MG63 (cell line): ENCODE data around the gene COA1. TPM values are rescaled to one million over a fixed set of nuclear protein-coding genes. Genes with fewer than 3 reads are reported as not detected.

Experiments
- DNase-seq: peaks from one replicate; pipeline ENCODE4 v3.0.0-alpha.2; 2020
- H3K27me3 ChIP-seq: fragments of 250-450 bp; sonication (Bioruptor Pico); 2 replicates; pipeline ENCODE4 v1.5.1; 2020; ENCODE audit warnings: mild to moderate bottlenecking, moderate library complexity
- H3K36me3 ChIP-seq: fragments of 250-450 bp; sonication (Bioruptor Pico); 2 replicates; pipeline ENCODE4 v1.5.1; 2020; ENCODE audit warnings: mild to moderate bottlenecking, moderate library complexity
- H3K4me3 ChIP-seq: fragments of 250-450 bp; sonication (Bioruptor Pico); 2 replicates; pipeline ENCODE4 v1.5.1; 2020; ENCODE audit warnings: mild to moderate bottlenecking, moderate library complexity
- H3K9me3 ChIP-seq: fragments of 250-450 bp; sonication (Bioruptor Pico); 2 replicates; pipeline ENCODE4 v1.5.1; 2020; ENCODE audit warnings: mild to moderate bottlenecking, moderate library complexity
- total RNA-seq: library from RNA; depleted of rRNA; stranded (reverse); fragments of >200 nt; shearing (Covaris generic); gene quantifications from 2 replicates; pipeline ENCODE4 v1.2.3, GENCODE V29; 2014; ENCODE audit warnings: low replicate concordance

Gene COA1
- total RNA-seq, 1 experiment from 2014 or later, result 58.9 TPM

DNA sequence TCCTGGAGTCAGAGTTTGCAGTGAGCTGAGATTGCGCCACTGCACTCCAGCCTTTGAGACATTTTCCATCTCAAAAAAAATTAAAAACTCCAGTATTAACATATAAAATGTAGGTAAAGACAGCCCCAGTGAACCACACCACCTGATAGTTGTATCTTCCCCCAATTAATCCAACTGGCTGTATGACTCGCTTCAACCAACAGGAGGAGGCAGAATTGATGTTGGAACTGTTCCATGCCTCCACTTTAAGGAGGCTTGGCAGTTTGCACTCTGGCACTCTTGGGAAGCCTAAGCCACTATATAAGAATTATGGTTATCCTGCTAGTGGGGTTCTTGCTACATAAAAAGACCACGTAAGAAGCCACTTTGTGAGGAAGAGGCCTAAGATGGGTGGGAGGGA, 73.7 kb downstream of the COA1 start:
- DNase-seq, result no peak
- Histone ChIP-seq H3K9me3 (no peaks in the 10 kb centered on the region), H3K36me3 (peaks cover 22% of the 10 kb centered on the region), H3K4me3 (no peak overlapping the region), H3K27me3 (no peaks in the 10 kb centered on the region)

DNA sequence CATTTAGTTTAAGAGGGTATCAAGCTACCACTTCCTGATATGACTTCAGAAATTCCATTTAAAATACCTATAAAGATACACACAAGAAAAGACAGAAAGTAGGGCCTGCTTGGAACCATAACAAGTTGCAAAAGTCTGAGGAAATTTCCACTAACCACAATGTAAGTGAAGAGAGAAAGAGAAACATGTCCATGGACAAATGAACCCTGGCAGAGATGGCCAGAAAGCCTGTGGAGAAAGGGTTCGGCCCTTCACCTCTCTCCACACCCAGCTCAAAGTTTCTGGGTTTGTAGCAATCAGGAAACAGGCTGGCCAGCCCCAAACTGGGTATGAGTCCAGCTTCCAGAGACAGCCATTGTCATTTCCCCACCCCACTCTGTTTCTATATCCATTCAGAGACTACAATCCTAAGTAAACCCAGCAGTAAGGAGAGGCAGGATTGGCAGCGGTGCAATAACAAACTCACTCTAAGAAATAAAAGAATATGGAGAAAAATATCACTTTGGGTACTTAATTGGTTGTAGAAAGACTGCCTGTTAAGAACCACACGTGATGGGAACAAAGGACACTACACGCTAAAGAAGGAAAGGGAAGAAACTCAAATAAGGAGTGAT, 75.3 kb downstream of the COA1 start:
- DNase-seq, result no peak
- no peaks in the 10 kb centered on the region for H3K9me3 ChIP-seq
- H3K36me3 ChIP-seq, result peaks cover 34% of the 10 kb centered on the region
- H3K4me3 ChIP-seq, result no peak overlapping the region
- H3K27me3 ChIP-seq, result no peaks in the 10 kb centered on the region

DNA sequence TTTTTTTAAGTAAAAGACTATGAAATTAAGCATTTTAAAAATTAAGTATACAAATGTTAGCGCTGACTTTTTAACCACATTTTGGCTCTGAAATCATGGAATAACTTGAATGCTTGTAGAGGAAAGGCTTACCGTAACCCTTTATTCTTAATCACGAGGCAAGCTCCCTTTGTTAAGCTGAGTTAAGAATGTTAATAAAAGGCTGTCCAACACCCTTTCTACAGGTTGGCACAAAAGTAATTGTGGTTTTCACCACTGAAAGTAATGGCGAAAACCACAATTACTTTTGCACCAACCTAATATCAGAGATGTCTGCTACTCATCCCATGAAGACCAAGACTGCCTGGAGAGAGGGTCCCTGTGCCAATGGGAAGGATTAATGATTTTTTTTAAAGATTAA, 75.9 kb downstream of the COA1 start:
- H3K36me3 ChIP-seq, result peaks cover 35% of the 10 kb centered on the region
- DNase-seq, result no peak
- H3K9me3 ChIP-seq, result no peaks in the 10 kb centered on the region
- H3K27me3 ChIP-seq, result no peaks in the 10 kb centered on the region
- H3K4me3 ChIP-seq, result no peak overlapping the region

DNA sequence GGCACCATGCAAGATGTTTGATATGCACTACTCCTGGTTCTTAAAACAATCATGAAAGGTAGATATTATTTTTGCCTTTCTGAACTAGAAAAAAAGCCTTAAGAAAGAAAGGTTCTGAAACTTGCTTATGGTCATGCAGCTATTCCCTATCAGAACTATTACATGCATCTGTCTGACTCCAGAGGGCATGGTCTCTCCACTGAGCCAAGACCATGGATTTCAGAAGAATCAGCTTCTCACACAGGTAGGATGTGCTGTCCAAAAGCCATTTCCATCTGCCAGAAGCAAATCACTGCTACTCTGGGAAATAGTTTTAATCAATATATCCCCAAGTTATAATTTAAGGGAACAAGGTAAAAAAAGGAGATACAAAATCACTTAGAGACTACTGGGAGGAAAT, 77.0 kb downstream of the COA1 start:
- no peak overlapping the region for H3K4me3 ChIP-seq
- no peak for DNase-seq
- peaks cover 34% of the 10 kb centered on the region for H3K36me3 ChIP-seq
- no peaks in the 10 kb centered on the region for H3K27me3 ChIP-seq
- H3K9me3 ChIP-seq, result no peaks in the 10 kb centered on the region

DNA sequence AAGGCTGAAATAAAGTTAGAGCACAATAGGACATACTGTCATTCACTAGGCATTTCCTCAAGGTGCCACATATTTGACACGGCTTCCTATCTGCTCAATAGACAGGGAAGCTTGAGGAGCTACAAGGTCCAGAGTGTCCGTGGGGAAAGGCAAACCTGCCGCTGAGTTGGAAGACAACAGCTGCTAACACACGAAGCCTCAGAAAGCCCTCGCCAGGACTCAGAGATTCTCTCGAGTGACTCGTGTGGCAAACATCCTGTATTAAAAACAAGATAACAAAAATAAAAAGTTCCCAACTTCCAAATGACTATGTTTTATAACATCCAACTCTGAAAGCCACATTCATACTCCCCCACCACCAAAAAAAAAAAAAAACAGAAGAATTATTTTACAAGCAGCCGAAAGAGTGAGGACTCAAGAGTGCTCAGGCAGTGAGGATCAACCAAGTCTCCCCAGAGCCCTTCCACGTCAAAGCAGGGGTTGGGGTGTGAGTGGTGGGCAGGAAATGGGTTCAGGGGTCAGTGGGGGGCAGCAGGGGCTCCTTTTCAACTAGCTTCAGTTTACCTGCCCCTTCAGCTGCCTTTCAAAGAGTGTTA, 78.8 kb downstream of the COA1 start:
- H3K27me3 ChIP-seq, result no peaks in the 10 kb centered on the region
- H3K4me3 ChIP-seq, result no peak overlapping the region
- H3K9me3 ChIP-seq, result no peaks in the 10 kb centered on the region
- DNase-seq, result peak; percentile 50
- H3K36me3 ChIP-seq, result peaks cover 28% of the 10 kb centered on the region

DNA sequence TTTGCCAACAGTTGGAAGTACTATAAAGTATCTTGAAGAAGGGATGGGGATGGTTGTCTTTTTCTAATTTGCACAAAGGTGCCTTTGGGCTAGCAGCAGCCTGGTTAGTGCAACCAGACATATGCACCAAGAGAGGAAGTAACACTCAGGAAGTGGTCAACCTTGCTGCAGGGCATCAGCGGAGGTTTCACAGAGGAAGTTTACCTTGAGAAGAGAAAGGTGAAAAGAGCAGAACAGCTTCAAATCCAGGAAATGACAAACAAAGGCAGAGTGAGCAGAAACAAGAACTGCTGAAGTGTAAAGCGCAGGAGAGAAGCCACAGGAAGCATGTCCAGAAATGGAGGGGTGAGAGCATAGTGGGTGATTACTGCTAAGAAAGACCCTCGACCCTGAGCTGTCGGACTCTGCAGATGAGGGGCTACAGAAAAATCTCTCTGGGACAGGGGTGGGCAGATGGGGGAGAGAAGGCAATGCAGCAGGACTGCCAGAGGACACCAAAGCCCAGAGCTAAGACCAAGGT, 79.5 kb downstream of the COA1 start:
- H3K36me3 ChIP-seq, result peaks cover 30% of the 10 kb centered on the region
- DNase-seq, result no peak
- H3K27me3 ChIP-seq, result no peaks in the 10 kb centered on the region
- H3K9me3 ChIP-seq, result no peaks in the 10 kb centered on the region
- no peak overlapping the region for H3K4me3 ChIP-seq

DNA sequence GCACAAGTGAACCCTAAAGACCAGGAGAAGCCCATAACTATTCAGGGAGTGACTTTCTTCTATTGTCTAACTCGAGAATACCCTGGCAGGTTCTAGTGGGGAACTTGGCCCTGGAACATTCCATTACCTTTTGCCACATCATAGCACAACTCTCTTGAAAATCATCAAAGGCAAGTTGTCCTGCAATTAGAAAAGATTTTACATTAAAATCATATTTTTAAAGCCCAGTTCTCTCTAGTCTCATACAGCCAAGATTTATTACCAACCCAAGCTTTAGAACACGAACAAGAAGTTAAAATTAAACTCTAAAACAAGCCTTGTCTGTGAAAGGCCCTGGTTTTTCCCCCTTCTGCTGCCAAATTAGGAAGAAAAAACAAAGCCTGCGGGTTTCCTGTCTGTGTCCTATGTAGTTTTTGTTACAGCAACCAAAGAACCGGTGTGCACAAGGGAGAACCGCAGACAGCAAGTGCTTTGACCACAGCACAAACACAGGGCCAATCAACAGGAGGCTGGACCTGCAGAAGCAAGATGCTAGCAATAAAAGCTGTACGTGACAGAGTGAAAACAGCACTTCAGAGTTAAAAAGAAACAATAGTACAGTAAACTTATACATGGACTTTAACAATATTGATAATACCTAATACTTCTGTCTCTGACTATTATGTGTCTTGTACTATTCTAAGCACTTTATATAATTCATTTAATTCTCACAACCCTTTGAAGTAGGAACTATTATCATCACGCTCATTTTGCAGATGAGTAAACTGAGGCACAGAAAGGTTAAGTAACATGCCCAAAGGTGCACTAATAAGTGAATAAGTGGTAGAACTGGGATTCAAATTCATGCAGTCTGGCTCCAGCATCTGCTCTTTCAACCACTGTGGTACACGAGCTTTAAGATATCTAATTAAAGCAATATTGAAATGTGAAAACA, 80.6 kb downstream of the COA1 start:
- peak; percentile 17 for DNase-seq
- H3K4me3 ChIP-seq, result no peak overlapping the region
- H3K36me3 ChIP-seq, result peaks cover 36% of the 10 kb centered on the region
- no peaks in the 10 kb centered on the region for H3K9me3 ChIP-seq
- no peaks in the 10 kb centered on the region for H3K27me3 ChIP-seq

DNA sequence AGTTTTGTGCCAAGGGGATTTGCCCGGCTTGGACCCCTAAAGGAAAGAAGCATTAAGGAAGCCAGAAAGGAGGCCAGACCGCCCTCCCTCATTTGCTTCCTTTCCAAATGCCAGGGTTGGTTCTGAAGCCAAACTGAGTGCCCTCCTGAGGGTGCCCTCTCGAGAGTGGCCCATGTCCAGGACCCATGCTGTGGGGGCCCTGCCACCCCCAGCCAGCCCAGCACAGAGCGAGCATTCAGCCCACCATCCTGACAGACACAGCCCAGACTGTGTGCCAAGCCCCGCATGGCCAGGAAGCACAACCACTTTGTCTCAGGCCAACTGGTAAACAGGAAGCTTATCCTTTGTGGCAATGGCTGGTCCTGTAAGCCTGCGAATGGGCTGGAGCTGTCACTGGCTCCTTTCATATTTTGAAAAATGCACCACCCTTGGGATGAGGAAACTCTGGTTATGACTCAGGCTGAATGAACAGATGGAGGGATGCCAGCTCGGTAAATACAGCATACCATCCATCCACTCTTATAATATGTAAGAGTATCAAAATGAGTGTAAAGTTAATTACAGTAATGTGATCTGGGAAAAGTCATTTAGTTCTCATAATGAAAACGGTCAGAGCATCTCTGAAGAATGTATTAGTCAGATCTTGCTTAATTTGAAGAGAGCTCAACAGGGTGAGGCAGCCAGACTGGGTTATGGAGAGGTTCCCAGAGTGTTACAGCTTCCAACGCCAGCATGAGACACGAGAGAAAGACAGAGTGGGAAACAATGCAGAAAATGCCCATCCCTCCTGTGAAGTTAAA, 81.5 kb downstream of the COA1 start:
- peak; percentile 99 for DNase-seq
- Histone ChIP-seq H3K9me3 (no peaks in the 10 kb centered on the region), H3K4me3 (no peak overlapping the region), H3K27me3 (no peaks in the 10 kb centered on the region), H3K36me3 (peaks cover 33% of the 10 kb centered on the region)

DNA sequence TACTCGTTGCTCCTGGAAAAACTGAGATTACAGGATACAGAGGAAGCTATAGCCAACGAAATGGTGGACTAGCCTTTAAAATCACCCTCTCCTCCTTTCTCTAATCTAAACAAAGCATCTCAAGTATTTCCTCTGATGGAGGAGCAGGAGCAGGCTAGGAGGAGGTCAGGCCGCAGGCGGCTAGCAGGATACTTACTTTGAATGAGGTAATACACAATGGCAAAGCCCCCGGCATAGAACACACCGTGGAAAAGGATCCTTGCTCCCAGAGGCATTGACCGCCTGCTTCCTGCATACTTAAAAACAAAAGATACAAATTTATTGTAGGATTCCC, 82.0 kb downstream of the COA1 start:
- Histone ChIP-seq H3K36me3 (peaks cover 38% of the 10 kb centered on the region), H3K9me3 (no peaks in the 10 kb centered on the region), H3K4me3 (no peak overlapping the region; the same call in 1 of the 2 replicates), H3K27me3 (no peaks in the 10 kb centered on the region)
- DNase-seq, result peak; percentile 92

DNA sequence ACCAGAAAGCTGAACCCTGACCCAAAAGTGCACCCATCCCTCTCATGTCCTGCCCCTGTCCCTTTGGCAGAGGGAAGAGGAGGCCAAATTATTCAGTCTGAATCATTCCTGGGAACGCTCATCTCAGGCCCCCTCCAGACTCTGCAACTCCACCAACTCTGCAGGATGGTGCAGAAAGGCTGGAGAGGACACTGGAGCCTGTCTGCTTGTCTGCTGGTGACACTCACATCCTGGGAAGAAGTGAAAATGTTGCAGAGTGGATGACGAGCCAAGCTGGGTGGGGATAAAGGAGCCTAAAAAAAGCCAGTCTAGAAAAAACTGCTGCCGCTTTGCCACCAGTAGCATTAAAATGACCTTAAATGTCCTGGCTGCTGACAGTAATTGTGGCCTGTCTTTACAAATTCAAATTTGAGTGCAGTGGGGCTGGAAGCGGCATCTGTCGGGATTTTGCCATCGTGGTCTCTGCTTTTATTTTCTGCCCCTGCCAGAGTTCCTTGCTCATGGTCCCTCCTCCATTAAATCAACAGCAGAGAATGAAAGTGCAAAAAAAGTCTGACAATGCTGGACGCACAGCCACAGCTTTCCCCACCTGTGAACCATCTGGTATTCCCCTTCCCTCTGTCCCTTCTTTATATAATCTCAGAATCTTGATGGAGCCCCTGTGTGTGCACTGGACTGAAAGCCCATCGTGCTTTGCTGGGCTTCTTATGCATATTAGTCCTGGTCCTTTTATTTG, 82.6 kb downstream of the COA1 start:
- peaks cover 41% of the 10 kb centered on the region for H3K36me3 ChIP-seq
- H3K4me3 ChIP-seq, result no peak overlapping the region; the same call in 1 of the 2 replicates
- peak; percentile 78 for DNase-seq
- no peaks in the 10 kb centered on the region for H3K9me3 ChIP-seq
- no peaks in the 10 kb centered on the region for H3K27me3 ChIP-seq

DNA sequence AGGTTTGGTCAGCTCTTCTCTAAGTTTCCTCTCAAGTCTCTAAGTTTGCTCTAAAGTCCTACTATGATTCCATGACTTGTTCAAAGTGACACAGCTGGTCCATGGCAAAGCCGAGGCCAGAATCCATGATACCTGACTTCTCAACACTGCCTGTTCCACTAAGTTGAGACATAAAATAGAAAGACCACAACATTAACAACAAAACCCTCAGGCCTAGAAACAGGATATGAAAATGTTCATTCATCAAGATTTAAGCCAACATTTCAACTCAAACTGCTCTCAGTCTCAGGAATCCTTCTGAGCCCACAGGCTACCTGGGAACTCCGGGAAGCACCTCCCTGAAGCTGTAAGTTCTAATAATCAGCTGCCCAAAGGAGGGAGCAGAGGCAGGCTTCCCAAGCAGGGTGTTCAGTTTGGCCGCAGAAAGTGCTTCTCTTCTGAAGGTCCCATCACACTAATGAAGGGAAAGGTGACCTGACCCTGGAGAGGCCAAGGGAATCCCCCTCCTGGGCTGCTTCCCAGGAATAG, 83.6 kb downstream of the COA1 start:
- Histone ChIP-seq H3K4me3 (no peak overlapping the region), H3K9me3 (no peaks in the 10 kb centered on the region), H3K36me3 (peaks cover 47% of the 10 kb centered on the region), H3K27me3 (no peaks in the 10 kb centered on the region)
- DNase-seq, result no peak

DNA sequence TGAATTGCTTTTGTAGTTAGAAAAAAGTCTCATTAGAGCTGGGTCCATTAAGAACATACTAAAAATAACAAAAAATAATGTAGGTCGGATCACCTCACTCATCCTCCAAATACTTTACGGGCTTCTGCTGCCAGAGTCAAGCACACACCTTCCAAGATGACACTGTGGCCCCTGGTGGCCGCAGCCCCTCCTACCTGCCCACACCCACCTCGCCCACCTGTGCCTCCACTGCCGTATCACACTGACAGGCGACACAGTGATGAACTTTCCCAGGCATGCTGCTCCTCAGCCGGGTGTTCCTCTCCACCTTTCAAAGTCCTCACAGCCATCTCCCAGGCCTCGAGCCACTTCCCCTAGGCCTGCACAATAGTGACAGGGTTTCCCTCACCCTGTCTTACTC, 85.5 kb downstream of the COA1 start:
- Histone ChIP-seq H3K9me3 (no peaks in the 10 kb centered on the region), H3K4me3 (no peak overlapping the region), H3K36me3 (peaks cover 52% of the 10 kb centered on the region), H3K27me3 (no peaks in the 10 kb centered on the region)
- no peak for DNase-seq

DNA sequence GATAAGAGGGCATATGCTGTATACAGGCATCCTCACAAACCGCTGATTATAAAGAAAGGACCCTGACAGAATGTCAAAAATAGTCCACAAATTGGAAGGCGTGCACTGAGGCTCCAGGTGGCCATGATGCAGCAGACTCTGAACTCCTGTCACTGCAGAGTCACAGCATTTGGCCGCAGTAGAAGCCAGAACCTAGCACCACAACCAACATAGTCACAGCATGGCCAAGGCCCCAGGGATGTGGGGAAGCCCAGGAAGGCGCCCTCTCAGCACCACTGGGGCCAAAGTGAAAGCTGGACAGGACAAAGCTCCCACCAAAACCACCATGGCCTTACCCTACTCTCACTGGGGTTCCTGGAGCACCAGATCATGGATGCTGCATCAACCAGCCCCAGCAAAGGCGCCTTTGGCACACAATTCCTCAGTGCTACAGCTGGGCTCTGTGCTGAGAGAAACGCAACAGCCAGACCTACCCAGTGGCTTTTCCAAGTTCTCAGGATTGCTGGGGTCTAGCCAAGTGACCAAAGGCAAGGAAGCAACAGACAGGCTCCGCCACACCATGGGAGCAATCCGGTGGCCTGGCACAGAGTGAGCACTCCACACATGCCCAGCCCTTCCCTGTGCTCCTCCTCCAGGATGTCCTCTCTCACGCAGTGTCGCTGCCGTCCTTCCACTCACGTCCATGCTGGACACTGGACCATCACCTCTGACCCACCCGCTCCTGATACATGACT, 86.3 kb downstream of the COA1 start:
- DNase-seq, result no peak
- Histone ChIP-seq H3K27me3 (no peaks in the 10 kb centered on the region), H3K9me3 (no peaks in the 10 kb centered on the region), H3K4me3 (no peak overlapping the region), H3K36me3 (peaks cover 56% of the 10 kb centered on the region)

DNA sequence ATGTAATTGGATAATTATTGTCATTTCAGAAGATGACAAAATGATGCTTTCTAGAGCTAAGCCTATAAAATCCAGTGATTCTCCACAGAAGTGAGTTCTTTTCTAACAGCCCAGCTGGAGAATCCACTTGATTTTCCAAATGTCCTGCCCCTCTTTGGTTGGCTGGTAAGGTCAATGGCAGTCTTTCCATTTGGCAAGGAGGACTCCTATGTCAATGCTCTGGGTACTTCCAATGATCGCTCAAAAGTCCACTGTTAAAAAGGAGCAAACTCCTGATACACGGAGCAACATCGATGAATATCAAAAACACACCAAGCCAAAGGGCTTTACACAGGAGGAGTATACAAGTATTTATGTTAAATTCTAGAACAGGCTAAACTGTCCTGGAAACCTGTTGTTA, 88.6 kb downstream of the COA1 start:
- H3K4me3 ChIP-seq, result no peak overlapping the region
- H3K36me3 ChIP-seq, result peaks cover 71% of the 10 kb centered on the region
- no peaks in the 10 kb centered on the region for H3K9me3 ChIP-seq
- no peaks in the 10 kb centered on the region for H3K27me3 ChIP-seq
- no peak for DNase-seq

DNA sequence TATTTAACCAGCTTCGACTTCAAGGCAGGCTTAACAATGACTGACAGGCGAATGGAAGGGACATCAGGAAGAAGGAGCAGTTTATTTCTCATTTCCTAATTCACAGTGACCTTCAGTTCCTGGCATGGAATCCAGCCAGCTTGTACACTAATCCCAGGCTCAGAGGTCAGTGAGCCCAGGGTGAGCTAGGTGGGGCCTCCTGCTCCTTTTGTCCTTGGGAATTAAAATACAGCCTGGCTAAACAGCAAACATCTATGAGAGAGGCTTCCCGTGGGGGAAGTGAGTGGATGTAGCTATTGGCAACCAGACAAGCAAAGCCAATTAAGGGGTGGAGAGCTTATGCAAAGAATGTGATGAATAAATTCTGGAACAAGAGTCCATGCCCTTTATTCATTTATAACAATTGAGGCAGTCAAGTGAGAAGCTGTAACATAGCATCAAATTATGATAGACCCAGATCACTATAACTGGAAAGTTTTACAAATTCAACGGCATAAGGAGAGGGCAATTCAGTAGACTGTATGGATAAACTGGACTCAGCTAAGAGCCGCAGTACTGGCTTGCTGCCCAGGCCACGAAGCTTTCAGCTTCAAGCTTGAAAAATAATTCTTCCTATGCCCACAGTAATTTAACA, 89.3 kb downstream of the COA1 start:
- no peaks in the 10 kb centered on the region for H3K9me3 ChIP-seq
- H3K4me3 ChIP-seq, result no peak overlapping the region
- peaks cover 71% of the 10 kb centered on the region for H3K36me3 ChIP-seq
- peak; percentile 58 for DNase-seq
- H3K27me3 ChIP-seq, result no peaks in the 10 kb centered on the region
